Endometrium (tissue), 2 donors: ENCODE measurements around the gene RASAL2.

Source experiments
- FAIRE-seq: peaks from 2 replicates; lab custom pipeline; 2012; peaks lifted over from hg19 to GRCh38; lab: Jason Lieb, UNC
- donor health status: control.
- donor health status: control.

RASAL2 gene

DNA sequence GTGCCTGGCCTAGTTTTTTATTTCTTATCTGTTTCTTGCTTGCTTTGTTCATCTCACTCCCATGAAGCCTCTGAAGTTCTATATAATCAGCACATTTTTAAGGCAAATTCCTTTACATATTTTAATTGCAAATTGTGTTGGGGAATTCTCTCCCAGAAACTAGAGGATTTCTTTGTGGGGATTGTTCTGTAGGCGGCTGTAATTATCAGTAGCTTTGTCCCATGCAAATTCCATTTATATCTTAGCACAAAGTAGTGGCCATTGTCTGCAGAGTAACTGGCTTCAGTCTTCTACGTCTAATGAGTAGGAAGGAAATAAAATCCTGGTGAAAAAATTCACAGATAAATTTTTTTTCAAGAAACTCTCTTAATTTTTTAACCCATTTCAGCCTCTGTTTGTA, 367.2 kb downstream of the RASAL2 start:
- no peak for FAIRE-seq

DNA sequence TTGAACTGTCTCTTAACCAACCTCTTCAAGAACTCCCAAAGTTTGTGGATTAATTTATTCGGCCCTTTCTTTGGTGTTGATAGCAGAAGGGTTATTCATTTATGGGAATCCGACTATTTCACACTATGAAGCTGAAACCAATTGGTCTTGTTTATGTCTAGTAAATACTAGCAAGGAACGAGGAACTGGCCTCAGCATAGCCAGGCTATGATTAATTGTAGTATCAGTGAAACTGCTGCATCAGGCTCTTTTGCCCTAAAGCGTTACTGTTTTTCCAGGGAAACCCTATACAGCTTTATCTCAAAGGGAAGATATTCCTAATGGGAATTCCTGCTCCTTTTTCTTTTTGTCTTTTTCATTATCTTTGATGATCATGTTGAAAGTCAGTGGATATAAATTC, 367.8 kb downstream of the RASAL2 start:
- FAIRE-seq = no peak

DNA sequence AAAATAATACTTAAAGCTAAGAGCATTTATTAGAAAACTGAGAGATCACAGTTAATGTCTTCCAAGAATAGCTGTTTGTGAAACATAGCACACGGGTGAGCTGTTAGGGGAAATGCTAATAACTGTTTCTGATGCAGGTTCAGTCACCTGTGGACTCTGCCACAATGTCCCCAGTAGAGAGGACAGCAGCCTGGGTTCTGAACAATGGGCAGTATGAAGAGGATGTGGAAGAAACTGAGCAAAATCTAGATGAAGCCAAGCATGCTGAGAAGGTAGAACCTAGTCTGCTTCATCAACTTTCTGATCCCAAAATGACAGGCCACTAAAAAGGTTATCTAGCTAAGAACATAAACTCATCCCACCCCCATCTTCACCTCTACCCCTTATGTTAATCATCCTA, 370.2 kb downstream of the RASAL2 start:
- no peak for FAIRE-seq

DNA sequence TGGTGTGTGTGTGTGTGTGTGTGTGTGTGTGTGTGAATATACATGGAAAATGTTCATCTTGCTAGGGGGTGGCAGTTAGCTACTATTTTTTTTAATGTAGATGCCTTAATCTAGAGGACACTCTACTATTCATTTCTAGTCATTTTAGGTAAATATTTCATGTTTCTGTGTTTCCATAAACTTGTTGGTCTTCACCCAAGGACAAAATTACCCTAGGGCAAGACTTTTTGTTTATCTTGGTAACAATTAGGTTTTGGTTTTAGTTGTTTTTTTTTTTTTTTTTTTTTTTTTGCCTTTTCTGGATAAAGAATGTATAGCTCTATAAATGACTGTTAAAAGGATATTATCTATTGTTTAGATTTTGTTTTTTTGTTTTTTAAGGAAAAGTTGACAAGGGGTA, 370.7 kb downstream of the RASAL2 start:
- FAIRE-seq = no peak

DNA sequence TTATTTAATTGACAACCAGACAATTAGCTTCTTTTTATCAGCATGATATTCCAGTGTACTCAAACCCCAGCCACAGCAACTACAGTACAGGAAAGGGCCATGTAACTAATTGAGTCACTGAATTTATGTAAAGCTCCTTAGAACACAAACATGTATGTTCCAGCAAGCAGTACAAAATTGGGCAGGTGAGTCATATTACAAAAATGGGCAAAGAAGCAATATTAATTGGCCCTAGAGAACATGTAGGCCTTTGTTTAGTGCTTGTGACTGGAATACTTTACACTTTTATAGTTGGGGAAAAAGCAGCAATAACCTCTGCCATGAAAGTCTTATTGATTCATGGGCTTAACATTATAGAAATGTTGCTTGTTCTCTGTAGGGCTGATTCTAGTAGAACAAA, 371.1 kb downstream of the RASAL2 start:
- FAIRE-seq = no peak

DNA sequence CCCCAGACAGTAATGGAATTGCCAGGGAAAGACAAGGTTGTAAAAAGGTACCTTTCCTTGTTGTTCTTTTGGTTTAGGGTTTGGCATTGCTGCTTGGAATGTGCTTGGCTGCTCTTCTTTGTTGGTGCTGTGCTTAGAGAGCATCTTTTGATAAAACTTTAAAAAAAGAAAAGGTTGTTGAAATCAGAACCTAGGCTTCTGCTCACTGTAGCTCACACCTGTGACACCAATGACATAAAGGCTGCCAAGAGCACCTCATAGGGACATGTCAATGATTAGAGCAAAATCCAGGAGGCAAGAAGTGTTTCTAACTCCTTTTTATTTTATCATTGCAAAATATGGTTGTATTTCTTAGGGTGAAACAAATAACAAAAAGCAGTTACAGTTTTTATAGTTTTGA, 373.9 kb downstream of the RASAL2 start:
- no peak for FAIRE-seq

DNA sequence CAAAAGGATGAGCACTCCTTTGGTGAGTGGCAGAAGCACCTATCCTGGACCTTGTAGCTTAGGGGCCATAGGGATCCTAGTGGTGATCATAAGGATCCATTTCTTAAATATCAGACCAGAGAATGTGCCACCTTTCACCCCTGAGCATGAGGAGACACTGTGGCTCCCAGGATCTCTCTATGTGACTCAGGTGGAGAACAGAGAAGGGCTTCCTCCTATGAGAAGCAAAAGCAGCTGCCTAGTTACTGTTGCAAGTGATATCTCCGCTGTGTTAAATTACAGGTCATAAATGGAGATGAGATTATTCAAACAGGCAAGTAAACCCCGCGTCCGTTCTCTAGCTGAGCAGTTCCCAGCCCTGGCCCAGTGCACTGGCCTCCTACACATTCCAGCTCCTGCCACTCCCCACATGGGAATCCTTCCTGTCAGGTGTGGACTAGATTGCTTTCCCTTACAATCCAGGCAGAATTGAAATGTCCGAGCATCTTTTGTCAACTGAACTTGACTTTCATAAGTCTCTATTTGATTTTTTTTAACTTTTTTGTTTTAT, 376.6 kb downstream of the RASAL2 start:
- no peak for FAIRE-seq

DNA sequence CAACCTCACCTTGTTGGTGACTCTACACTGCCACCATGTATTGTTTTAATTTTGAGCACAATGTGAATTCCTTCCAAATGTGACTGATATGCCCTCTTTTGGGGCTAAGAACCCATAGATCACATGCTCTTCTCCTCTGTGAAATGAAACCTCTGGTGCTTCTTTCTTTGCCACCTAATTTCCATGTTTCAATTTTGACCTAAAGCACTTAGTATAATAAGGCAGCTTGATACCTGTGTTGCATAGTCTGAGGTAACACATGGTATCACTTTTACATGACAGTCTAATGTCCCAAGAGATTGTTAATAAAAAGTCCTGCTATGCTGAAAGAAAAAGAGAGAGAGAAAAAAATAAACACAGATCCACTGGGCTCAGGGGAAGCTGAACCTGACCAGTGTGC, 378.6 kb downstream of the RASAL2 start:
- no peak for FAIRE-seq

DNA sequence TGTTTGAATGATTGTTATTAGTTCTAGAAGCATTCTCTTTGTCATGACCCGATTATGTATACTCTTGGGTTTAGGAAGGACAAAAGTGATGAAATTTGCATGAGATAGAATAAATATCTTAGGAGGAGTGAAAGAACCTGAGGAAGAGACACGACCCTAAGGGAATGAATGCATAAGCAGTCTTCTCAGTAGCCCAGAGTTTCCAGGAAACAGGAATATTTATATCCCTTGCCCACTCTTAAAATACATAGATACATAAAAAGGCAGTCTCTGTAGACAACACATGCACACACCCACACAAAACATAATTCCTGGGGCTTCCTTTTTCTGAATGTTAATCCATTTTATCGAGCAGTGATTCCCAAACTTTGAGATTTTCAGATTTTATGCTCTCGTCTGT, 383.5 kb downstream of the RASAL2 start:
- FAIRE-seq = no peak

DNA sequence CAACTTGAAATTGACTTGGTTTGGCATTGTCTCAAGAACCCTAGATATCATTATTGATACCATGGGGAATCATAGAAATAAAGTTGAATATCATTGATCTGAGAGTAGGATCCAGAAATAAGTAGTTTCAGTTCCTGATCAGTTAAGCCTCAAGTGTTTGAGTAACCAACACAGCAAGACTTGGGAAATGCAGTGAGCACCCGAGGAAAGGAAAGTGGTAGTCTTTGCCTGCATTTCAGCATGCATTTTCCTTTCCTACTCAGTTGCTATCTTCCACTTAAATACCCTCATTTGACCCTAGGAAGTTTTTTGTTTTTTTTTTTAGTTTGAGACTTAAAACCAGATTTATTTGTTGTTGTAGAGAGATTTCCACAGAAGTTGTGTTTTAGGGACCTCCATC, 383.9 kb downstream of the RASAL2 start:
- FAIRE-seq = no peak

DNA sequence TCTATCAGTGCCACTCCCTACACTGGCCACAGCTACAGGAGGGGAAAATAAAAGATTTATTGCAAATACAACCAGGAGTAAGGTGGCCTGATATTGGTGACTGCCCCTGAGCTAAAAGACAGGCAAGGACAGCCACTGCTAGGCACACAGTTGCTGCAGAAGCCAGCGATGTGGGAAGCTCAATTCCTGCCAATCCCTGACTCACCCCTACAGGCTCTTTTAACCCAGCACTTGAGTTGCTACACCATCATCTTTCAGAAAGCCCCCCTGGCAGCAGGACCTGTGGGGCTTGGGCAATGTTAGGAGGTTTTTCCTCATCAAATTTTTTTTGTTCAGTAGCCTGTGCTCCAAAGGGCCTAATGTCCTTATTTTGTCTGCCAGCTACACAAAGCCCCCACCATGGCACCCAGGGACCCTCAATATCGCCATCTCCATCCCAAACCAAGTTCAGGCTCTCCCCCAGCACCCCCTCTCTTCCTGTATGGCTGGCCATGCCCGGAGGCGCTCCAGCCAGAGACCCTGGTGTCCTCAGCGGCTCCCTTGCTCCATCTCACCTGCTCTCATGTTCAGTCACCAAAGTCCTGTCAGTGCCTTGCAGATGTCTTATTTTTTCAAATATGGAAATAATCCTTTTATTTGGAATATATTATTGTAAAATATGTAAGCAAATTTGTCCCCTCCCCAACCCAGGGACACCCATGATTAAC, 389.5 kb downstream of the RASAL2 start:
- no peak for FAIRE-seq

DNA sequence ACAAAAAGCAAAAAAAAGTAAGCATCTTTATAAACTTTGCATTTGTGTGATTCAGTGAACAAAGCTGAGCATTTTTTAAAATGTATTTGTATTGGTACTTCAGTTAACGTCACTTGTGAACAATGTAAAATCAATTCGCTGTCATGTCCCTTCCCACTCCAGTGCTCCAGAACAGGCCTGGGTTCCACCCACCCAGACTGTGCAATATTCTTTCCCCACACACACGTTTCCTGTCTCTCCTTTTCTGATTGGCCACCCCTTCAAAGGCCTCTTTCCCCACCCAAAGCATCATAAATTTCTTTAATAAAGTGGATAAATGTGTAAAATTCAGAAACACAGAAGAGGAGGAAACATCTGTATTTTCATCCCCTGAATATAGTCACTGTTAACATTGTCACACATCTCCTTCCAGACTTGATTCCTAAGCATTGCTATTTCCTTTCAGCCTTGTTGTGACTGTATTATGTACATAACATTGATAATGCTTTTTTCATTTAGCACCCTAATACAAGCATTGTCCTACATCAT, 390.9 kb downstream of the RASAL2 start:
- FAIRE-seq = no peak

DNA sequence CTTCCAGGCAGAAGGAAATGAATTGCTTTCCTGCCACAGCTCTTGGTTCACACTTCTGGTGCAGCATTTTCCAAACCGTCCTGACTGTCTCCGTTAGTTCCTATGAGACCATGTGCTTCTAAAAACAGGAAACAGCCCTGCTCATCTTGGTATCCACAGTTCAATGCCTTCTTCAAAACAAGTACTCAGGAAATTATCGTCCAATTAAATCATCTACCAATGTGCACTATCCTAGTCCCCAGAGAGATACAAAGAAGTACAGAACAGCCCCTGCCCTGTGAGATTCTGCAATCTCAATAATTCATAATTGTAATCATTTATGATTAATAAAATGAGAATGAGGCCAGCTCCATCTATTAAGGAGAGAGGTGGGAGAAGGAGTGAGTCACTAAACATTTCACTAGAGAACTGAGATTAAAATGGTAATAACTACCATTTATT, 391.7 kb downstream of the RASAL2 start:
- FAIRE-seq = no peak

DNA sequence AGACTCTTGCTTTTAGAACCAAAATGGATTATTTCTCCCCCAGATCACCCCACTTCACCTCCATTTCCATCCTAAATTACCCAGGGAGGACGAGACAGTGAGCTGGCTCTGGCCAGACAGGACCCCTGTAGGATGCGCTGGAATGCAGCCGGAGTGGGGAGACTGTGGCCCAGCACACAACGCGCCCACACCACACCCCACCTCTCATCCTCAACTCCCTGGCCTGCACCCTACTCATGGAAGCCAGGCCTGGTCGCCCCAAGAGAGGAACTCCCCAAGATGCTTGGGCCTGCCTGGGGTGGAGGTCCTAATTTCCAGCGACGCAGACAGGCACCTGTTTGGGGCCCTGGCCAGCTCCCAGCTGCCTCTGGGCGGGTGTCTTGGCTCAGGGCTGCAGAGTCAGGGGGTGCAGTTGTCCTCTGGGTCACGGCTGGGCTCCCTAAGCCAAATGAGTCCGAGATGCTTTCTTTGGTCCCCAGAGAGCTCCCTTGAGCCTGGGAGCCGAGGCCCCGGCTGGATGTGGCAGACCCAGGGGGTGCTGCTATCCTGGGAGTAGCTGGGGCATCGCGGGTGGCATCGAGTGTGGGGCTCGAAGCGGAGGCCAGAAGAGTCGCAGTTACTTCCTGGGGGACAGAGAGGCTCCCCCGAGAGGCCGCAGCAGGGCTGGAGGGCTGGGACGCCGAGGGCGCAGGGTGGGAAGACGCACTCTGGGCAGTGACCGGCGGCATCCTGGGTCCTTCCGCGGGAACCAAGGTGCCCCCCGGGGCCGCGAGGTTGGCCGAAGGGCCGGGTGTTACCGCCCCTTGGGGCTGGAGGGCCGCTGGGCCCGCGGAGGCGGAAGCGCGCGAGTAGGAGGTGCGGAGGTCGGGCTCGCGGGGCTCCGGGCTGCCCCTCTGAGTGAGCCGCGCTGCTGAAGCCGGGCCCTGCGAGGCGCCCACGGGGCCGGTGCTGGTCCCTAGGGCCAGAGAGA, 392.5 kb downstream of the RASAL2 start:
- FAIRE-seq = no peak

DNA sequence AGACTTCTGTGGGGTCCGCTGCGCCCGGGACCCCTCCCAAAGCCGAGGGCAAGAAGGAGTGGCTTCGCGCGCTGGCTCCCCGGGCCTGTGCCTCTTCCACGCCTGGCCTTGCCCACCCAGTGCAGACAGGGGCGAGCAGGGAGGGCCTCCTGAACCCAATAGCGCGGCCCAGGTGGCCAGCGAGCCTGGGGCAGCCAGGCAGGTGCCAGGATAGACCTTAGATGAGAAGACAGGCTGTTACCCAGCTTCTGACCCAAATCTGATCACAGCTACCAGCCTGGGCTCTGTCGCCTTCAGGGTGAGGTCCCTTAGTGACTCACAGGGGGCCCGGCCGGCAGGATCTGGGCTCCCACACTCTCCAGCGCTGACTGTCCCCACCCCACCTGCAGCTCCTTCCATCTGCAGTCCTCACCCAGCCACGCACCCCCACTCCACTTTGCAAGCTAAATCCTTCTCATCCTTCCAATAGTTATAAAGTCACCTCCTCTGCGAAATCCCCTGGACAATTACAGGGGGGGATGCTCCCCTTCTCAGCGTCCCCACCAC, 393.2 kb downstream of the RASAL2 start:
- FAIRE-seq = no peak

DNA sequence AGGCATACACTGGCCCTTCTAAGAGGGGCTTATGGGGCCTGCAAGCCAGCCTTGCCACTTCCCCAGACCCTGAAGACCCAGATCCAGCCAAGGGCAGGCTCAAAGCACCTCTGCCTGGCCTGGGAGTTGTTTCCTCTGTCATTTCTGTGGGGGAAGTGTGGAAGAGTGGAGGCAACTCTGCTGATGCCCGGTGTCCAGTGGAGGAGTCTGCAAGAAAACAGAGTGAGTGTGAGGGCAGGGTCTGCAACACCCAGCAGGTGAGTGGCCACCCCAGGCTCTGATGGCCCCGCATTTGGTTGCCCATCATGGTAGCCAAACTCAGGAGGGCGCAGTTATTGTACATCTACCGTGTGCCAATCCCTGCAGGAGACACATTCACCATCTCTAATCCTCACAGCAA, 394.5 kb downstream of the RASAL2 start:
- FAIRE-seq = no peak

DNA sequence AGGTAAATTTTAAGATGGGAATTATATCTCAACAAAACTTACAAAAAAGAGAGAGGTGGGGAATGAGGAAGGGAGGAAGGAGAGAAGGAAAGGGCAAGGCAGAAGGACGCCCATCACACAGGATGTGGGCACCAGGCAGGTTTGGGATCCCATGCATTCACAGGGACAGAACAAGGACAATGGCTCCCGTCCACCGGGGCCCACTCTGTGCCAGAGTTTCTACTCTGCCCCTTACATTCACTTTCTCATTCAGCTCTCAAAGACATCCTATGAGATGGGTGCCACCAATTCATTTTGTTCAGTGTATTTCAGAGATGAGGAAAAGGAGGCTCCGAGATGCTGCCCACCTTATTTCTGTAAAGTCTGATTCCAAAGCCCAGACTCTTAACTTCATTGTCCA, 395.5 kb downstream of the RASAL2 start:
- no peak for FAIRE-seq

DNA sequence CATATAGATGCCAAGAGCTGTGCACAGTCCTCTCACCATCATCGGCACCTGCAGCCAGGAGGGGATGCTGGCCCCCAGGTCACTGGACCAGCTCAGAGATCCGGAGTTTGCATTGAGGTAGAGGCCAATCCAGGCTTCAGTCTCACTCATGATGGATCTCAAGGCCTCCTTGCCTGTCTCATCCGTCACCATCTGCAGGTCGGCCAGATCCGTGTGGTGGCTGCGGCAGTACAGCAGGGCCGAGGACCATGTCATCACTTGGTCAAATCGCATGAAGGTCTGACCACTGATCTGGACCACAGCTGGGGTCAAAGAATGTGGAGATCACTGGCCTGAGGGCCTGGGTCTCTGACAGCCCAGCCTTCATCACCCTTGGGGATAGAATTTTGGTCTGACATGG, 396.2 kb downstream of the RASAL2 start:
- no peak for FAIRE-seq

DNA sequence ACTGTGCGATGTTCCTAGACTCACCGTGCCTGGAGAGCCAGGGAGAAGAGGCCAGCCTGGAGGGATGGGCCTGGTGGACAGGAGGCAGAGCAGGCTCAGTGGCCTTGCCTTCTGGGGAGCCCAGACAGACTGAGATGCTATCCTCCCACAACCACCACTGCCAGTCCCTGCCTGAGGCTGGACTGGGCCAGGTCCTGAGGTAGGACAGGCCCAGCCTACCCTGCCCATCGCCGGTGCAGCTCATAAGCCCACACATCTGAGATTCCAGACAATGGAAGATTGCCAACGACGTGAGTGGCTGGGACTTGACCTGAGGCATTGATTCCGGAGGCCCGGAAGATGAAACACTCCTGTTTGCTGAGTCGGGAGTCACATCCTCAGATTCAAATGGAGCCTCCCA, 397.1 kb downstream of the RASAL2 start:
- no peak for FAIRE-seq

DNA sequence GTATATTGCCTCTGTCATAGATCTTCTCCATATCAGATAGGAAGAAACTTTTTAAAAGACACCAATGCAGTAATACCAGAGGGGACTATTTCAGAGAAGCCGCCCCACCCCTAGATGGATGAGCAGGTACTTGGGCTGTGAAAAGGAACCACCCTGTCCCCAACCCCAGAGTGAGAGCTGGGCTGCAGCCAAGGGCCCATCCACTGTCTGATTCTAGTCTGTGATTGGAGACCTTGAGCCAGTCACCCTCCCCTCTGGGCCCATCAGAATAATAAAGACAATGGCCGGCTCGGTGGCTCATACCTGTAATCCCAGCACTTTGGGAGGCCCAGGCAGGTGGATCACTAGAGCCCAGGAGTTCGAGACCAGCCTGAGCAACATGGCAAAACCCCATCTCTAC, 397.8 kb downstream of the RASAL2 start:
- FAIRE-seq = no peak

DNA sequence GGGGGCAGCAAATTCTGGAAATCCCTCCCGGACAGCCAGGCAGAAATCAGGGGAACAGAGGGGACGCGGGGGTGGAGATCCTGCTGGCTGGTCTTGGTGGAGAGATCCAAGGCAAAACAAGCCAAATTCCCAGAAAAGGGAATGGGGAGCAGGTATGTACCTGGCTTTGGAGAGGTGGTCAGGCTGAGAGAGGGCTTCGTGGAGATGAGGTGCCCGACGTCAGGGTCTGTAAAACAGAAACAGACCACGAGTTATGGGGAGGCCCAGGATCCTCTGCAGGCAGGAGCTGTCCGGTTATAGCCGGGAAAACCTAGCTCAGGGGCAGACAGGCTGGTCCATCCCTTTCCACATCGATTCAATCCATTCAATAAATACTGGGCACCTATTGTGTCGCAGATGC, 398.4 kb downstream of the RASAL2 start:
- FAIRE-seq = no peak

DNA sequence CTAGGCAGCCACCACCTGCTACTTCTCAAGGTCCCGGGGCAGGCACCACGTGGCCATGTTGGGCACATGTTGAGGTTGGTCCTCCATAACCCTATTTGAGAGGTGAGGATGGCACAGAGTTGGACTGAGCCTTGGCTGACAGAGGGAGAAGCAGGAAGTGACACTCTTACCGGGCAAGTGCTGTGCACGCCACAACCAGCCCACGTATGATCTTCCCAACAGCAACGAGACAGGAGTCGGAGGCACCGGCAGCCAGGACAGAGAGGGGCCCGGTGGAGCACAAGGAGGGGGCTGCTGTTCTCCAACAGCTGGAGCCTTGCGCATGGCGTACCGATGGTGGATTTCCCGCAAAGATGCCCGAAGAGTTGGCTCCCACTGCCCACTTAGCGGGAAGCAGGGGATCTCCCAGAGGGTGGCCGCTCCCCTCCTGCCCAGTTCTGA, 399.4 kb downstream of the RASAL2 start:
- FAIRE-seq = no peak

DNA sequence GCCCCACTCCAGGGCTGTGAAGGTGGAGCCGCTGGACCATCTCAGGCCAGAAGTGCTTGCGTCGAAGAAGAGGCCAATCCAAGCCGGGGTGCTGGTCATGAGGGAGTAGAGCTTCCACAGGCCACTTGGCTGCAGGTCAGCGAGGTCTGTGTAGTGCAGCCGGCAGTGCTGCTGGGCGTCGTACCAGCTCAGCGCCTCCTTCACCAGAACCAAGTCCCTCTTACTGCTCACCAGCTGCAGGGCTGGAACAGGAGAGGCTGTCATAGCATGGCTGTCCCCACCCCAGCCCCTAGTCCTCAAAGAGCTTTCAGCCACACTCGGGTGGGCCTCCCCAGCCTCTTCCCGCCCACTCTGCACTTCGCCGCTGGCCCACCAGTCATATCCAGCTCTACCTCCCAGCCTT, 400.7 kb downstream of the RASAL2 start:
- FAIRE-seq = no peak
